HUES6 (cell line): ENCODE results near the gene MIPEP.

ENCODE experiments used
- H3K27ac ChIP-seq: 2 replicates; pipeline ENCODE4 v1.7.0; 2013; ENCODE audit warnings: low read depth, mild to moderate bottlenecking, low read length, inconsistent platforms
- H3K27me3 ChIP-seq: 2 replicates; pipeline ENCODE4 v1.6.1; 2013; ENCODE audit warnings: low read length; ENCODE audit not compliant: control insufficient read depth, insufficient read depth
- H3K36me3 ChIP-seq: 2 replicates; pipeline ENCODE4 v1.6.1; 2013; ENCODE audit warnings: low read length; ENCODE audit not compliant: control insufficient read depth, insufficient read depth
- H3K4me1 ChIP-seq: 2 replicates; pipeline ENCODE4 v1.6.1; 2013; ENCODE audit warnings: low read length; ENCODE audit not compliant: control insufficient read depth, insufficient read depth
- H3K4me3 ChIP-seq: 2 replicates; pipeline ENCODE4 v1.5.1; 2013; ENCODE audit warnings: low read depth, low read length
- H3K9ac ChIP-seq: one replicate; pipeline ENCODE4 v1.6.1; 2013; ENCODE audit warnings: mild to moderate bottlenecking, low read length
- H3K9me3 ChIP-seq: 2 replicates; pipeline ENCODE4 v1.6.1; 2013; ENCODE audit warnings: low read depth, low read length; ENCODE audit not compliant: control insufficient read depth, insufficient read depth

Gene MIPEP

DNA sequence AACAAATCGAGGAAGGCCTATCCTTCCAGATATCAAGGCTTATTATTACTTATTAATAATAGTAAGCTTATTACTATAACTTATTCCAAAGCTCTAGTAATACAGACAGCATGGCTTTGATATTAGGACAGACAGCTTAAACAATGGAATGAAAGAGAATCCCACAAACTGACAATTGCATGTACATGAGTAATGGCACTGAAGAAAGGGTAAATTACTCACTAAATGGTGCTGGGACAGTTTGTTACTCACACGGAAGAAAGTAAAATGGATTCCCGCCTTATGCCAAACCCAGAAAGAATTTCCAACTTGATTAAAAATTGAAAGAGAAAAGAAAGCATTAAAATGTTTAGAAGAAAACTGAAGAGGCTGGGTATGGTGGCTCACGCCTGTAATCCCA is 60.3 kb downstream of the MIPEP start:
- no peaks in the 10 kb centered on the region for H3K27me3 ChIP-seq
- no peaks in the 10 kb centered on the region for H3K9me3 ChIP-seq
- no peak overlapping the region for H3K4me3 ChIP-seq
- H3K9ac ChIP-seq, result no peak overlapping the region
- peaks cover 2% of the 10 kb centered on the region; the same call in 1 of the 2 replicates for H3K36me3 ChIP-seq
- H3K4me1 ChIP-seq, result no peaks in the 10 kb centered on the region
- no peak overlapping the region for H3K27ac ChIP-seq

DNA sequence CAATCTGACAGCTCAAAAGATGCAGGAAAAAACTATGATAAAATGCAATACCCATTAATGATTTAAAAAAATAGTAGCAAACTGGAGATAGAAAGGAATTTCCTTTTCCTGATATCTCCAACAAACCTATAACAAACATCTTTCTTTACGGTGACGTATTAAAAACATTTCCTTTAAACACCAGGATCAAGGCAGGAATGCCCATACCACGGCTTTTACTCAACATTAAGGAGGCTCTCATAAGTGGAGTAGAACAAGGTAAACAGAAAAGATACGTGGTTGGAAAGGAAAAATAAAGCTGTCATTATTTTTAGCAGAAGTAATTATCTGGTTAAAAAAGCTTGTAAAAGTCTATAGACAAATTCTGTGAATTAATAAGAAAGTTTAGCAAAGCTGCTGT is 61.1 kb downstream of the MIPEP start:
- Histone ChIP-seq H3K4me1 (no peaks in the 10 kb centered on the region), H3K27me3 (no peaks in the 10 kb centered on the region), H3K9me3 (no peaks in the 10 kb centered on the region), H3K27ac (no peak overlapping the region), H3K36me3 (peaks cover 2% of the 10 kb centered on the region; the same call in 1 of the 2 replicates), H3K9ac (no peak overlapping the region), H3K4me3 (no peak overlapping the region)

GRCh38 chr13:23825179-23825578 is 64.0 kb downstream of the MIPEP start:
- Histone ChIP-seq H3K9me3 (no peaks in the 10 kb centered on the region), H3K9ac (no peak overlapping the region), H3K4me1 (no peaks in the 10 kb centered on the region), H3K27me3 (no peaks in the 10 kb centered on the region), H3K4me3 (no peak overlapping the region), H3K27ac (no peak overlapping the region), H3K36me3 (peaks cover 2% of the 10 kb centered on the region; the same call in 1 of the 2 replicates)

- no peaks in the 10 kb centered on the region for H3K4me1 ChIP-seq
- H3K27ac ChIP-seq, result no peak overlapping the region
- H3K9ac ChIP-seq, result no peak overlapping the region
- no peaks in the 10 kb centered on the region for H3K9me3 ChIP-seq
- no peaks in the 10 kb centered on the region for H3K27me3 ChIP-seq
- H3K4me3 ChIP-seq, result no peak overlapping the region
- H3K36me3 ChIP-seq, result peaks cover 2% of the 10 kb centered on the region; the same call in 1 of the 2 replicates
Measured at GRCh38 chr13:23824371-23824770, 64.8 kb downstream of the MIPEP start.

DNA sequence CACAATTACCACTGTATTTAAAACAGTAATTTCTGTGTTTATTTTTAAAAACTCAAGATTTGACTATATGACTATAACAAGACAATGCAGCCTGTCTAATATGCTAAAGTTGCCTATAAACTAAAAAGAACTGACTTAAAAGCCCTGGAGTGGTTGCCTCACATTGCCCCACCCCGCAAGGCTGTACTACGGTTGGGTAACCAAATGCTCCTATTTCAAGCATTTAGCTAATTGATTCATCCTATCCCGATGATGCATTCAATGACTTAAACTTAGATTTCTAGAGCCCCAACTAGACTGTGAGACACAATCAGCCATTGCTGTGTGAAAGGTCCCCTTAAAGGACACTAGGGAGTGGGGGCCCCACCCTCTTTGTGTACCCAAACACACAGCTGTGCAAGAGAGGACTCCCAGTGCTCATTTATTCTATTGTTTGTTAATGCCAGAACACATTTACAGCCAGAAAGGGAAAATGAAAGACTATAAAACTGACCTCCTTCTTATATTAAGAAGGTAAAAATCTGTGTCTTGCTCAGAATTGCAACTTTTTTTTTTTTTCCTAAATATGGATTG is 66.9 kb downstream of the MIPEP start:
- no peak overlapping the region for H3K9ac ChIP-seq
- no peaks in the 10 kb centered on the region for H3K27me3 ChIP-seq
- H3K27ac ChIP-seq, result no peak overlapping the region
- H3K9me3 ChIP-seq, result no peaks in the 10 kb centered on the region
- peaks cover 2% of the 10 kb centered on the region; the same call in 1 of the 2 replicates for H3K36me3 ChIP-seq
- H3K4me3 ChIP-seq, result no peak overlapping the region
- H3K4me1 ChIP-seq, result no peaks in the 10 kb centered on the region

GRCh38 chr13:23820530-23820929 is 68.7 kb downstream of the MIPEP start:
- Histone ChIP-seq H3K9me3 (no peaks in the 10 kb centered on the region), H3K4me1 (no peaks in the 10 kb centered on the region), H3K36me3 (no peaks in the 10 kb centered on the region), H3K4me3 (no peak overlapping the region), H3K27me3 (no peaks in the 10 kb centered on the region), H3K27ac (no peak overlapping the region), H3K9ac (no peak overlapping the region)

DNA sequence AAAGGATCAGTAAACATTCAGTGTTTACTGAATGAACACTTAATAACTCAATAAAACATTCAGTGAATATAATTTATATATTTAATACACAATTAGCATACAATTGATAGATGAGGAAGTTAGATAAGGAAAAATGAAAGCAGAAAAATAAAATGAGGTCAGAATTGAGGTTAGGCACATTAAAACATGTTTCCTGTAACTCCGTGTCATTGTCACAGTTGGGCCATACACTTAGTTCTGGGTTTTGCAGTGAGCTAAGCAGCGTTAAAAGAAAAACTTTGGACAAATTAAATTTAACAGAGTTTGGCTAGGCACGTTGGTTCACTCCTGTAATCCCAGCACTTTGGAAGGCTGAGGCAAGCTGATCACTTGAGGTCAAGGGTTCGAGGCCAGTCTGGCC is 71.4 kb downstream of the MIPEP start:
- Histone ChIP-seq H3K9me3 (no peaks in the 10 kb centered on the region), H3K27ac (no peak overlapping the region), H3K27me3 (no peaks in the 10 kb centered on the region), H3K4me3 (no peak overlapping the region), H3K4me1 (no peaks in the 10 kb centered on the region), H3K36me3 (no peaks in the 10 kb centered on the region), H3K9ac (no peak overlapping the region)

DNA sequence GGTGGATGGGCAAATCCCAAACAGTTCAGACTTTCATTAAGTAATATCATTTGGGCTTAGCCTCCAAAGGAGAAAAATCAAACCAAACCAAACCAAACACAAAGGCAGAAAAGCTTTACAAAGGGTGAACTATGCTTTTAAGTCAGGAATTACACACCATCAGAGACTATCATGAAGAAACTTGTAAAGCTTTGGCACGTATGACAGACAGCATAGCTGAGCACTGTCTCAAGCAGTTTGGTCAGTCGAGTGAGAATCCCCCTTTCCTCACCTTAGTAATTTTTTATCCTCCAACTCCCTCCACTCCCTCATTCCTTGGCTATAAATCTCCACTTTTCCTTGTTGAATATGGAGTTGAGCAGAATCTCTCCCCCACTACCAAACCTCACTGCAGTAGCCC is 72.1 kb downstream of the MIPEP start:
- H3K9ac ChIP-seq, result no peak overlapping the region
- H3K27me3 ChIP-seq, result no peaks in the 10 kb centered on the region
- H3K27ac ChIP-seq, result no peak overlapping the region
- H3K4me3 ChIP-seq, result no peak overlapping the region
- no peaks in the 10 kb centered on the region for H3K9me3 ChIP-seq
- peaks cover under 1% of the 10 kb centered on the region; the same call in 1 of the 2 replicates for H3K4me1 ChIP-seq
- no peaks in the 10 kb centered on the region for H3K36me3 ChIP-seq

DNA sequence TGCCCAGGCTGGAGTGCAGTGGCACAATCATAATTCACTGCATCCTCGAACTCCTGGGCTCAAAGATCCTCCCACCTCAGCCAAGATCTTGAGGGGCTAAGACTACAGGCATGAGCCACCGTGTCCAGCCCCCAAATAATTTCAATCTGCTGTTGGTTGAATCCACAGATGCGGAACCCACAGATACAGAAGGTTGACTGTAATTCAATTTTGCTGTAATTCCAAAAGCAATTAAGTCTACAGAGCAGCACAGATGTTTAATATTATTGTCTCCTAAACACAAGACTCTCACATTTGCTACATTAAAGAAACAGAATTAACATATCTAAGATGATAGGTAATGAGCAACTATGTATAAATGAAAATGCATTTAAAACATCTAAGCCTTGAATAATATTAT is 75.6 kb downstream of the MIPEP start:
- no peaks in the 10 kb centered on the region for H3K27me3 ChIP-seq
- H3K4me1 ChIP-seq, result peaks cover 14% of the 10 kb centered on the region
- no peak overlapping the region for H3K9ac ChIP-seq
- H3K36me3 ChIP-seq, result no peaks in the 10 kb centered on the region
- H3K9me3 ChIP-seq, result no peaks in the 10 kb centered on the region
- H3K27ac ChIP-seq, result no peak overlapping the region
- H3K4me3 ChIP-seq, result no peak overlapping the region

DNA sequence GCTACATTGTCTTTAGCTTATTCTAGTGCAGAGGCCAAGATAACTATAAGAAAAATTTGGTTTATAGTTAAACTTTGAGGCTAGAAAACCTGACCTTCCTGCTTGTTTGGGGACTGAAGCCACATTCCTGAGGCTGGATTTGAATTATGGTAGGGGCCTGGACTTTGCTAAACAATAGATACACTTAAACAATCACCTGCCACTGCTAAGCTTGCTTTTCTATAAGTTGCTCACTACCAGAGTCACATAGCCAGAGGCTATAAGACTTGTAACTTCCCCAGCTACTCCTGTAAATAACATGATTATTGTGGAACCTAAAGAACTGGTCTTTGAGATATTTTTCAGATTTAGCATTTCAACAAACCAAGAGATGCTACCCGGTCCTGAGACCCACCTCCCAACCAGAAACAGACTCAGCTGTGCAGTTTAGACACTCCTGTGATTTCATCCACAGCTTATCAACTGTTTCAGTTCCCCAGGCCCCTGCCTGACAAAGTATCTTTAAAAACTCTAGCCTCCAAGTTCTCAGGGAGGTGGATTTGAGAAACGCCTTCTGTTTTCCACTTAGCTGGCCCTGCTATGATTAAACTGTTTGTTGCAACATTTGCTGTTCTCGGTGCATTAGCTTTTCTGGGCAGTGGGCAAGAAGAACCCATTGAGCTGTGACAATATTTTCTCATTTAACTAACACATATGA is 77.7 kb downstream of the MIPEP start:
- Histone ChIP-seq H3K36me3 (no peaks in the 10 kb centered on the region), H3K27me3 (no peaks in the 10 kb centered on the region), H3K4me1 (peaks cover 20% of the 10 kb centered on the region), H3K27ac (no peak overlapping the region), H3K9ac (no peak overlapping the region), H3K9me3 (no peaks in the 10 kb centered on the region), H3K4me3 (no peak overlapping the region)

GRCh38 chr13:23810685-23811240 is 78.4 kb downstream of the MIPEP start:
- no peak overlapping the region for H3K27ac ChIP-seq
- H3K4me3 ChIP-seq, result no peak overlapping the region
- H3K36me3 ChIP-seq, result no peaks in the 10 kb centered on the region
- no peaks in the 10 kb centered on the region for H3K9me3 ChIP-seq
- H3K27me3 ChIP-seq, result no peaks in the 10 kb centered on the region
- H3K9ac ChIP-seq, result no peak overlapping the region
- peaks cover 20% of the 10 kb centered on the region for H3K4me1 ChIP-seq
